Retinal pigment epithelial cell (primary cell): ENCODE results near the gene OTOP1.
"Not testable (repeated sequence)": the region's sequence is repeated elsewhere in the genome, so short reads cannot be mapped to it uniquely, and the experiment has no call there.

Experiments used
- DNase-seq: peaks from one replicate; pipeline ENCODE4 v3.0.0-alpha.2; 2010; ENCODE audit warnings: low read depth
- H3K4me3 ChIP-seq: 2 replicates; pipeline ENCODE4 v1.5.1; 2011; ENCODE audit warnings: mild to moderate bottlenecking, low read length, control low read depth, moderate library complexity
- CTCF ChIP-seq: conservative IDR thresholded peaks from 2 replicates; pipeline ENCODE4 v1.5.1; 2011; ENCODE audit warnings: low read depth, low read length, control low read depth, inconsistent platforms

Gene OTOP1

GRCh38 chr4:4254199-4254598 is 27.5 kb upstream of the OTOP1 start:
- TF ChIP-seq CTCF: no peak
- H3K4me3 ChIP-seq: no peak overlapping the region
- DNase-seq: no peak

DNA sequence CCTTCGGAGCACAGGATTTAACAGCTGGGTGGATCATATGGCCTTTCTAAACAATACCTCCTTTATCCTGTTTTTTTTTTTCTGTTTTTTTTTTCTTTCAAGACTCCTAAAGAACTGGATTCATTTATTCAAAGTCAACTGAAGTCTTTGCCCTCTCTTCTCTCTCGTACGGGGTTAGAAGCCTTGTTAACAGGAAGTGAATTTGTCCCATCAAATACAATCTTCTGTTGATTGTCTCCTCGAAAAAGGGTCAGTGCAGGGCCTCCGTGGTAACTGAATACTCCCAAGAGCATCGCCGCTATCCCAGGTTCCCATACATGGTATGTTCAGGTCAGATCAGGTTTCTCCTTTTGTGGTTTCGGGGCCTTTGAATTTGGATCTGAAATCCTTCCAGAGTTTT is 23.1 kb upstream of the OTOP1 start:
- no peak for TF ChIP-seq CTCF
- DNase-seq: no peak
- H3K4me3 ChIP-seq: no peak overlapping the region

DNA sequence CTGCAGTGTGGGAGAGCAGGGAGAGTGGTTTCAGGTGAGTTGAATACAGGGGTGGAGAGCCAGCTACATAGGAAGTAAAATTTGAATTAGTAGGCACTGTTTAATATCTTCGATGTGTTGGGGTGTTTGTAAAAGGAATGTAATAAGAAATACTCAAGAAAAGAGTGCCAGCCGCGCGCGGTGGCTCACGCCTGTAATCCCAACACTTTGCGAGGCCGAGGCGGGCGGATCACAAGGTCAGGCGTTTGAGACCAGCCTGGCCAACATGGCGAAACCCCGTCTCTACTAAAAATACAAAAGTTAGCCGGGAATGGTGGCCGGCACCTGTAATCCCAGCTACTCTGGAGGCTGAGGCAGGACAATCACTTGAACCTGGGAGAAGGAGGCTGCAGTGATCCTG is 22.6 kb upstream of the OTOP1 start:
- not testable (repeated sequence) for H3K4me3 ChIP-seq, DNase-seq

- peak overlapping the region; percentile 95 for H3K4me3 ChIP-seq
- no peak for TF ChIP-seq CTCF
- no peak for DNase-seq
Observed at GRCh38 chr4:4248885-4249203, 22.1 kb upstream of the OTOP1 start.

DNA sequence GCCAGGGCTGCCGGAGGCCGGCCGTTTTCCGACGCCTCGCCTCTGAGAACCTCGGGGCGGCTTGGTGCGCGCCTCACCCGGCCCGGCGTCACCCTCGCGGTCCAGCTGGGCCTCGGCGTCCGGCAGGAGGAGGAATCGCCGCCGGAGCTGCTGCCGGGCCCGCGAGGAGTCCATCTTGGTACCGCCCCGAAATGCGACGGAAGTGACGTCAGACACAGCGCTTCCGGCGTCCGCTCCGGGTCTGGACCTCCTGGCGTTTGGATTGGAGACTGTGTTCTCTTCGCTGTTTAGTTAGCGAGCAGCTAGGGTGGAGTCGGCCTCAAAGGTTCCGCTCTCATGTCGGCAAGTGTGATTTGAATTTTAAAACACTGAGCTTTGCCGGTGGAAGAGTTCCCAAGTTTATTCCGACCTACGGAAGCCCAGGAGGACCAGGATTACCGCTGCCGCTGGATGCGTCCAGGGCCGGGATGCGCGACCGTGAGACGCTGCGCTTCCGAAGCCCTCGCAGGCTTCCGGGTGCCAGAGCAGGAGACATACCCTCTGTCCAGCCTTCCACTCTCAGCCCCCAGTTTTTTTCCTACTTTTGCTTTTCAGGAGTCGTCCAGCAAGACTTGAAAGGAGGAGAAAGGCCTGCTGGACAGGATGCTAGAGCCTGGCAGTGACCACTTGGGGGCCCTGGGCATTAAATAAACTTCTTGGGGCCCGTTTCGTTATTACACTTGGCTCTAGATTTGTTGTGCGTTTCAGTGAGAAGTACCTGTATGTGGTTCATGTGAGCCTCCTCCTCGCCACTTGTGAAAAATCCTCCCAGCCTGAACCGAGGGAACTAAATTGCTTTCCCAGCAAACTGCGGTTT is 21.5 kb upstream of the OTOP1 start, which contains the start of gene TMEM128:
Gene TMEM128, minus strand, starts transcription at position 195 of the 856 bp plus-strand sequence. Its CDS starts 21 bp downstream, at position 174.
- DNase-seq: peak; percentile 70
- peak within 1 kb of the TSS; percentile 95 for H3K4me3 ChIP-seq
- peak; percentile 37 for TF ChIP-seq CTCF

DNA sequence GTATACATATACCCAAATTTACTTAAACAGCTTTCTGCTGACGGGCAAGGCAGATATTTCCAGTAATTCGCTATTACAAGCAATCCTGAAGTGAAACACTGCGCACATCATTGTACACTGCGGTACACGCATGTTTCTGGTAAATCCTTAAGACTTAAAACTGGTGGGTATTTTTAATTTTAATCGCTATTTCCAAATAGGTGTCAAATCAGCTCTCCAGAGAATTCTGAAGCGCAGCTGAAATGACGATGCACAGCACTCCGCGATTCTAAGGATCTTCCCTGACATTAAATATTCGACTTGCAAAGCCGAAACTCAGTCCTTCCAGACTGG is 20.9 kb upstream of the OTOP1 start:
- H3K4me3 ChIP-seq: peak overlapping the region; percentile 95
- TF ChIP-seq CTCF: no peak
- no peak for DNase-seq

DNA sequence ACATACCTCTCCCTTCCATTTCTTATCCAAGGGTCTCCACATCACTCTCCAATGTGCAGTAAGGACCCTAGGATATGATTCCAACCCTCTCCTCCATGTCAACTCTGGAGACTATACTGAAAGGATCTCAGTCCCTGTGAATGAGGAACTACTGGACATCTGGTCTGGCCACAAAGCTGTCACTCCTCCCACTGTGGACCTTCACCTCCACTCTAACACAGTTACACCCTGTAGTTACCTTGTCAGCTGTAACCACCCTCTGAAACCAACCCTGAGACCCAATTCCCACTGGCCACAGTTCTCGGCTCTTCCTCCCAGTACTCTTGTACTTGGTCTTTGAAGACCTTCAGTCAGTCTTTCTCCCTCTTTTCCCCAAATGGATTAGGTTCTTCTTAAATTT is 18.4 kb upstream of the OTOP1 start:
- DNase-seq: no peak
- TF ChIP-seq CTCF: no peak

GRCh38 chr4:4239551-4239950 is 12.8 kb upstream of the OTOP1 start:
- DNase-seq, H3K4me3 ChIP-seq: not testable (repeated sequence)

More for the DNA sequence above, 18.4 kb upstream of the OTOP1 start:
- no peak overlapping the region for H3K4me3 ChIP-seq
